ENCODE data around the gene CDC14B.

Gene CDC14B

DNA sequence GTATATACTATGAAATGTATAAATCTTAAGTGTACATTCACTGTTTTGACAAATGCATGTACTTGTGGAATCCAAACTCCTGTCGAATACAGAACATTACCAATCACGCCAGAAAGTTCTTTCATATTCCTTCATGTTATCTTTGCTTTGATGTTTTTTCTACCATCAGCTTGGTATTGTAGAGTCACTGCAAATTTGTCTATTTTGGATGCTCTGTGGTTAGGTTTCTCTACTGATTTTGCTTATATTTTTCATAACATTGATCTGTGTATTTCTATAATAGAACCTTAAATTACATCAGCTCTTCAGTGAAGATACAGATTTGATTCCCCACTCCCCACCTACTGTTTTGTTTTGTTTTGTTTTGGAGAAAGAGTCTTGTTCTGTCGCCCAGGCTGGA is 138.9 kb downstream of the CDC14B start:
- DNase-seq, result no peak

DNA sequence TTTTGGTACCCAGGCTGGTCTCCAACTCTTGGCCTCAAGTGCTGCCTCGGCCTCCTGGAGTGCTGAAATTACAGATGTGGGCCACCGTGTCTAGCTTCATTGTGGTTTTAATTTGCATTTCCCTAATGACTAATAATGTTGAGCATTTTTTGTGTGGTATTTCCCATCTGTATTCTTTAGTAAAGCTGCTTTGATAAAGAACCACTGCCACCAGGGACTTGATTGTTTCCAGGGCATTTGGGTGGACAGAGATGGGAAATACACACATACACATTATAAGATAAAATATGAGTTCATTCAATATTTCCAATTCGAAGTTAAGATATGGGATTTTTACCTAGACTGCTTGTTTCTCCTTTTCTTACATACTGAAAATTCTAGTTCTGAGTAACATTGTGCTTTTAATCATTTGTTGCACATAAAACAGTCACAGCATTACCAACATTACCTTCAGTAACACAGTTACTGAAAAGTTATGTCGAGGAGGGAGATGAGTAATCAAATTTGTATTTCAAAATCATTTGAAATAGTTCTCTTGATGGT is 140.7 kb downstream of the CDC14B start:
- no peak for DNase-seq

DNA sequence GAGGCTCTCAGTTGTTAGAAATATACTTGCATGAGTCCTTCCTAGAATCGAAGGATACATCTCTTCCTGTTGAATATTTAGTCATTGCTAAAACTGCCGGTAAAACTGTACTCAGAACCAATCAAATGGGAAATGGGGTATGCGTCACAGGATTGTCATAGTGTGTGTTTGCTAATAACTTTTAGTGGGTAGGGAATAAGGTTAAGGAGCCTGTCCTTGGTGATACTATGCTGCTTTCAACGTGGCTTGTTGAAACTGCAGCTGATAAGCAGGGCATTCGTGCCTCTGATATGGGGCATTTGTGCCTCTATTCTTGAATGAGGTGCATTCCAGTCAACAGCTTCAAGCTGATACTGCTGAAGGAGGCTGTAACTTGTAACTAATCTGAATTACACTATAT is 143.1 kb downstream of the CDC14B start:
- DNase-seq, result no peak

DNA sequence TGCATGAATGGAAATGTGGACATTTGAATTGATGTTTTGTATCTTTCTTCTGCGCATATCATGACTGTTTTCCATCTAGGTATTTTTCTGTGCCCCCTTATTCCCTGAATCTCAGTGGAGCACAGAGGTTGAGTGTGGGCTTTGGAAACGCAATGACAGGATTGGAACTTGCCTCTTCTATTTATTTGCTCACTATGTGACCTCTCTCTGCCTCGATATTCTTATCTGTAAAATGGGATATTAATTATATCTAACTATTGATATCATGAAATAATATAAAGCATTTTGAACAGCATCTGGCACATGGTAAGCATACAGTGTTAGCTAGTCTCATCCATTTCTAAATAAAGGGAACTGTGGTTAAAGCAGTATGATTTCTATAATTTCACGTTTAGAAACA is 143.6 kb downstream of the CDC14B start:
- DNase-seq, result no peak

DNA sequence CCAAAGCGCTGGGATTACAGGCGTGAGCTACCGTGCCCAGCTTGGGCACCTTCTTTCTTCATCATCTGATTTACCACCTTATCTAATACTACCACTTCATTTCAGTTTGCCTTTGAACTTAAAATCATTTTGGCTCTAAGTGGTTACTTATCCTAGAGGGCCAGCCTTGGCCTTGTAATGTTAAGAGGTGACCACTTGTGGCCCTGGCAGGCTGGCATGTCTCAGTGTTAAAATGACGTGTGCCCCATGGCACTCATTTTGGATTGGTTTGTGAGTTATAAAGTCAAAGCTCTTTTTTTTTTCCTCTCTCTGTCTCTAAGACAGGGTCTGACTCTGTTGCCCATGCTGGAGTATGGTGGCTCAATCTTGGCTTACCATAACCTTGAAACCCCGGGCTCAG is 151.9 kb downstream of the CDC14B start:
- DNase-seq, result no peak

DNA sequence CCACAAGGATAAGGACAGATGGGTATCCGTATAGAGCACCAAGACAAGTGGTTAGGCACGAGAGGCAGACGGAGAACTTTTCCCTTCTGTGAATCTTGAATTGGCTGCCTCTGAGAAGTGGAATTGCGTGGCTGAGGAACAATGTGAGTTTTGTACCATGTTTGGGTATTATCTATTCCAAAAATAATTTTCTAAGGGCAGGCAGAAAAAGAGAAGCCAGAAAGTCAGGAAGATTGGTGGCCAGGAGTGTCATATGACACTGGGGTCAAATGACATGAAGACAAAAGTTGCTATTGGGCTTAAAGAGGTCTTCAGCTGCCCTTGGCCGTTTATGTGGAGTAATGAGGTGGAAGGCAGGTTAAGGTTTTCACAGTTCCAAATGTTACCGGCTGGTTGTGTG is 155.2 kb downstream of the CDC14B start:
- DNase-seq, result no peak

DNA sequence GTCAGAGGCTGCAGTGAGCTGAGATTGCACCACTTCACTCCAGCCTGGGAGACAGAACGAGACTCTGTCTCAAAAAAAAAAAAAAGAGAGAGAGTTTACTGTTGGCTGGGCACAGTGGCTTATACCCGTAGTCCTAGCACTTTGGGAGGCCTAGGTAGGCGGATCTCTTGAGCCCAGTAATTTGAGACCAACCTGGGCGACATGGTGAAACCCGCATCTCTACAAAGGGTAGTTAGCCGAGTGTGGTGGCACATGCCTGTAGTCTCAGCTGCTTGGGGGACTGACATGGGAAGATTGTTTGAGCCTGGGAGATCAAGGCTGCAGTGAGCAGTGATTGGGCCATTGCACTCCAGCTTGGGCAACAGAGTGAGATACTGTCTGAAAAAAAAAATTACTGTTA is 157.1 kb downstream of the CDC14B start:
- DNase-seq, result no peak

DNA sequence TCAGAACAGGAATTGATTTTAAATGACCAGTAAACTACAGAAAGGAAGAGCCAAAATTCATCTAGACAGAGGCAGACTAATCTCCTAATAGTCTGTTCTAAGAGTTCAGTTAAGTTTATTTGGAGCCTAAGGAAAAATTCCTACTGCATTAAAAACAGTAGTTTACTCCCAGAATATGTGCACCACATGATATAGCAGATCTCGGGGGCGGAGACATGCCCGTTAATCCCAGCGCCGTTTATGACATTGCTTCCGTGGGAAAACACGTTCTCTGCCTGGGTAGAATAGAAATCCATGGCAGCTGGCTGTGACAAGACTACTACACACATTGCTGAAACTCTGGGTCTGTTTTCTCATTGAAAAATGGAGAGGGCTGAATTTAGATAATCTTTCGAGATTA is 158.3 kb downstream of the CDC14B start:
- no peak for DNase-seq

DNA sequence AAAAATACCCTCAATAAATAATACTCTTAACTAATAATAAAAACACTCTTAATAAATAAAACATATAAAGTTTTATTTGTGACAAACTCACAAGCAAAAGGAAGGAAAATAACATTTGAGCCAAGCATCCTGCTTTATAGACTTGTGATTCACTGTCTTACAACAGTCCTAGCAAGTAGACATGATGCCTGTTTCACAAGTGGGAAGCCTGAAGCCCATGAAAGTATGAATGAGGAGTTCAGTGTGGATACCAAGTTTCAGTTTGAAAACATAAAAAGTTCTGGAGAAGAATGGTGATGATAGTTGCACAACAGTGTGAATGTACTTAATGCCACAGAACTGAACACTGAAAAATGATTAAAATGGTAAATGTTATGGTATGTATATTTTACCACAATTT is 158.8 kb downstream of the CDC14B start:
- no peak for DNase-seq

DNA sequence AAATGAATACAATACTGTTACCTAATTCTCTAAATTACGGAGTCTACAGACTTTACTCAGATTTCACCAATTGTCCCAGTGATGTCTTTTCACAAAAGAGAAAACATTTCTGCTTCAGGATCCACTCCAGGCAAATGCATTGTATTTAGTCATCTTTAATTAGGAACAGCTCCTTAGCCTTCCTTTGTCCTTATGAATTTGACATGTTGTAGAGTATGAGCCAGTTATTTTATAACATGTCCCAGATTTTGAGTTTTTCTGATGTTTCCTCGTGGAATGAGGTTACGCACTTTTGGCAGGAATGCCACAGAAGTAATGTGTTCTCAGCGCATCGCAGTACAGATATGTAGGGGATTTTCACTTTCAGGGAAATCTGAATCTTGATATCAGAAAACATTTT is 159.2 kb downstream of the CDC14B start:
- DNase-seq, result no peak

DNA sequence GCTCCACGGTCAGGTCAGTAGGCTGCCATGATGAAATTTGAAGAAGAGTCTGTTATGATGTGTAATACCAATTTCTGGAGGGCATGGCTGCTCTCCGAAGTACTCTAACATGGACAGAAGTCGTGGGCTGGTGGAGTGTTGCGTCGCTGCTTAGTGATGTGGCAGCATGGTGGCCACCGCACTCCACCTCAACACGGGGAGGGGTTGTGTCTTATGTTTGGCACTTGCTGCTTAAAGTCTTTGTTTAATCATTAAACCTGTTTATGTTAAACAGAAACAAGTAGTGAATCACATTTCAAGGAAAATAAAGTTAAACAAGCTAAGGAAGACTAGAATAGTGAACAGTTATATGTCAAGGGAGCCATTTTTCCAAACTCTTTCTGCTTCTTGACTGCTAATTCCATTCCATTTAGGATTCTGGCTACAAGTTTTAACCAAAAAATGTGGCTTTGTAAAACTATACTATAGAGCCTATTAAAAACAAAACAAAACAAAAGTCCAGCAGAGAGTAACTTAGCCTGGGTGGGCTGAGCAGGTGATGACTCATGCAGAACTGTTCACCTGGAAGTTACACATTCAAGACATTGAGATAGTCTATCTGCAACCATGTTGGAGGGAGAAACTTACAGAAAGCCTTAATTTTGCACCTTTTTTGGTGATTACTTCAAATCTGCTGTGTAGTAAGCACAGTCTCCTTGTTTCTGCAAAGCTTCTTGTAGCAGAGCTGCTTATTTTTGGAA is 160.2 kb downstream of the CDC14B start:
- DNase-seq, result no peak

DNA sequence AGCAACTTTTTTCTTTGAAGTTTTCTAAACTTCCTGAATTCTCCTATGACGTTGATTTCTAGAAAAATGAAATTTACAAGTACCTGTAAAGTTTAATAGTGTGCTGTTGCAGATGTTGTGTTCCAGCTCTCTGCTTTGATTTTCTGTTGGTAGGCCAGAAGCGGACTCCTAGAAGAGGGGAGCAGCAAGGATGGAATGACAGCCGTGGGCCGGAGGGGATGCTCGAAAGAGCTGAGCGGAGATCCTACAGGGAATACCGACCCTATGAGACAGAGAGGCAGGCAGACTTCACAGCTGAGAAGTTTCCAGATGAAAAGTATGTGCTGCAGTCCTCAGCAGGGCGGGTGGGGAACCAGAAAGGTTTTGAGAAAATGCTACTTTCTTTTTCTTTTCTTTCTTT is 161.4 kb downstream of the CDC14B start:
- no peak for DNase-seq

DNA sequence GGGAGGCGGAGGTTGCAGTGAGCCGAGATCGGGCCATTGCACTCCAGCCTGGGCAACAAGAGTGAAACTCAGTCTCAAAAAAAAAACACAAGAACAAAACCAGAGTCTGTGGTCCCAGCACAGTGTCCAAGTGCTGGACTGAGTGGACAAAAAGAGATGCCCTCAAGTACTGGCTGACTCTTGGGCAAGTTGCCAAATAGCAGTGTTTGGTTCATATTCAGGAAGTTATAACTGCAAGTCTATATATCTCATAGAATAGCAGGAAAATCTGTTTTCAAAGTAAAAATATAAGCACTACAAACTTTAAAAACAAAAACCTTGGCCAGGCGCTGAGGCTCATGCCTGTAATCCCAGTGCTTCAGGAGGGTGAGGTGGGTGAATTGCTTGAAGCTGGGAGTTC is 162.4 kb downstream of the CDC14B start:
- no peak for DNase-seq

DNA sequence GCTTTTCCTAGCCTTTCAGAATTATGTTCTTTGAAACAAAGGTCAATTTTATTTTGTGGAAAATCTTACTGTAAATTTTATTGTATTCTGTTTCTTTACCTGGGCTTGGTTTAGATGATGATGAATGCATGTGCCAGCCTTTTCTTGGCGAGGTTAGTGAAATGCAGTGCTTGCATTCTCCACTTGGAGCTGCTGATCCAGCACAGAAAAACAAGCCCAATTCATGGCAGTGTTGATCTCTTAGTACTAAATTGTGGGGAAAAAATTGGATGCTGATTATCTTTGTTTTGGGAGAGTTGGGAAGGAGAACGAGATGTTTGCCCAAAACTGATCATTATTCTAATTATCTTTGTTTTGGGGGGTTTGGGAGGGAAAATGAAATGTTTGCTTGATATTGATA is 166.0 kb downstream of the CDC14B start:
- no peak for DNase-seq

DNA sequence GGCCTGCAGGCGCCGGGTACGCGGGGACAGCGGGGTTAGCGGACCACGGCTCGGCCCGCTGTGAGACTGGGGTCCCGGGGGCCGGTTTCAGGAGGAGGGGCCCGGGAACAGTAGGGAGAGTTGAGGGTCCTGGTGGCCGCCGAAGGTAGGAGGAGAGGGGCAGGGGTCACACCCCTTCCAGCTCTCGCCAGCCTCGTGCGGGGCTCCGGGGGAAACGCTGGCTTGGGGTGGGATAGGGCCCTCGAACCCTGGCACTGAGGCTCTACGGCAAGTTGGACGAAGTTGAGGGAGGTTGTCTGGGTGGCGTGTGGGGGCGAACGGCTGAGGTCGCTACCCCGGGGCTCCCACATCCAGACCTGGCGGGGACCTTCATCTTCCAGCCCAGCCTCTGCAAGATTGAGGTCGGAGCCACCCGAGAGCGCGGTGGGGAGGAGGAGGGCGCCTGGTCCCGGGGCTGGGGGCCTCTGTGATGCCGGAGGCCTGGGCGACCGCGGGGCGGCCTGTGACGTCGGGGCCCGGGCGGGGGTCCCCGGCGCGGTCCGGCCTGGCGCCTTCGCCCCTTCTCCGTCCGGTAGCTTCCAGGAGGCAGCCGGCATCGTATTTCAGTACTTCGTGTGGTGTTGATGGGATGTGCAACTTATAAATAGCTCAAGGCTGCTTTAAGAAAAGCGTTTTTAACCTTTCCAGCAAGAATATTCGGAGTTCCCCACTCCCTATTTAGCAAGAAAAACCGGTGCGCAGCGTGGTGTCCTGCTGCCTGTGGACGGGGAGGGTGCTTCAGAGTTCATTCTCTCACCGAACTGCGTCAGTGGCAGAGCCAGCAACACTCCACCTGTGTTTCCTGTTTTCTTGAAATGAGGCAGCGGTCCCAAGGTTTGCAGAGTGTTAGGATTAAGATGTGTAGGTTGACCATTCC is 168.8 kb downstream of the CDC14B start:
- no peak for DNase-seq
